Measurements from ENCODE around the gene RARA.

Gene RARA

DNA sequence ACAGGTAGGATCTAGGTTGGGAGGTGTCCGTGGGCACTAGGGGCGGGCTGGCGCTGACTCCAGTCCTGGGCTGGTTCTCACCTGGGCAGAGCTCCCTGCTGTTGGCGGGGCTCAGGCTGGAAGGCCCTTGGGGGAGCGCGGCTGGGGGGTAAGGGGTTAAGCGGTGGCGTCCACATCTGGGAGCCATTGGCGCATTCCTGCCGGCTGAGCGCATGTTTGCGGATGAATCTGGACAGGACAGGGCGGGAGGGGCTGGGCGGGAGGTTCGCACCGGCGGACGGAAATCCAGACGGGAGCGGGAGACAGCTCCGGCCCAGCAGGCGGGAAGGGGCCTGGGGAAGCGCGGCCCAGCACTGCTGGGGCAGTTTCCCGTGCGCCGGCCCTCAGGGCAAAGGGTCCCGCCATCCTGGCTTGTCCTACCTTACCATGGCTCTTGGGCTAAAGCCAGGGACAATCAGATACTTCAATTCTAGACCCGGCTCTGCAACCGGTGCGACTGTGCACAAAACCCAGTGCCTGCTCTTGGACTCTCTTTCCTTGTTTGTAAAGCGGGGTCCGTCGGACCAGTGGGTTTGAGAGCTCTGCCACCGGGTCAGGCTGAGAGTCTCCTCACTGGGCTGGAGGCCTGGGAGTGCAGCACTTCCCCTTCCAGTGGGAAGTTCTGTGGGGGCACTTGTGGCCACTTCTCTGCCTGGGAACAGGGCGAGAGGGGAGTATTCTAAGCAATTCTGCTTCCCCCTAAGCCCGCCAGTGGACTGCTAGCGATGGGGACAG is 7.8 kb downstream of the RARA start:
- DNase-seq (ENCODE audit: low spot score): no peak

DNA sequence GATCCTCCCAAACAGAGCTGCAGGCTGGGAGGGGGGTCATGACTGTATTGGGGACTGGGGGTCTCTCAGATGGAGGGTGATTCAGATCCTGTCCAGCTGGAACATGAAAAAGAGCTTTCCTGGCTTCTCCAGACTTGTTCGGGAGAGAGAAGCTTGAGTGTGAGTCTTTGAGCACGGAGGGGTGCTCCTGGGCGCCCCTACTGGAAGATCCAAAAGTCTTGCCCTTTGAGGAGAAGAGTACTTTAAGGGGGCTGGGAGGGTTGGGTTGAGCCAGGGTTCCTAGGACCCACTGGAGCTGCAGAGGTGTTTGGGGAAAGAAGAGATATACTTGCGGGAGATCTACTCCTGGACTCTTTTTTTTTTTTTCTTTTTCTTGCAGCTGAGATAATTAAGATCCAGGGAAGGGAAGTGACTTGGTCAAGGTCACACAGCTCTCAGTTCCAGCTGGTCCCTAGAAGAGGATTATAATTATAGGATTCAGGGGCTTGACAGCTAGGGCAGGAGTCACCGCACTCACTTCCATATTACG is 8.4 kb downstream of the RARA start:
- peak; percentile 73 for DNase-seq (ENCODE audit: low spot score)

DNA sequence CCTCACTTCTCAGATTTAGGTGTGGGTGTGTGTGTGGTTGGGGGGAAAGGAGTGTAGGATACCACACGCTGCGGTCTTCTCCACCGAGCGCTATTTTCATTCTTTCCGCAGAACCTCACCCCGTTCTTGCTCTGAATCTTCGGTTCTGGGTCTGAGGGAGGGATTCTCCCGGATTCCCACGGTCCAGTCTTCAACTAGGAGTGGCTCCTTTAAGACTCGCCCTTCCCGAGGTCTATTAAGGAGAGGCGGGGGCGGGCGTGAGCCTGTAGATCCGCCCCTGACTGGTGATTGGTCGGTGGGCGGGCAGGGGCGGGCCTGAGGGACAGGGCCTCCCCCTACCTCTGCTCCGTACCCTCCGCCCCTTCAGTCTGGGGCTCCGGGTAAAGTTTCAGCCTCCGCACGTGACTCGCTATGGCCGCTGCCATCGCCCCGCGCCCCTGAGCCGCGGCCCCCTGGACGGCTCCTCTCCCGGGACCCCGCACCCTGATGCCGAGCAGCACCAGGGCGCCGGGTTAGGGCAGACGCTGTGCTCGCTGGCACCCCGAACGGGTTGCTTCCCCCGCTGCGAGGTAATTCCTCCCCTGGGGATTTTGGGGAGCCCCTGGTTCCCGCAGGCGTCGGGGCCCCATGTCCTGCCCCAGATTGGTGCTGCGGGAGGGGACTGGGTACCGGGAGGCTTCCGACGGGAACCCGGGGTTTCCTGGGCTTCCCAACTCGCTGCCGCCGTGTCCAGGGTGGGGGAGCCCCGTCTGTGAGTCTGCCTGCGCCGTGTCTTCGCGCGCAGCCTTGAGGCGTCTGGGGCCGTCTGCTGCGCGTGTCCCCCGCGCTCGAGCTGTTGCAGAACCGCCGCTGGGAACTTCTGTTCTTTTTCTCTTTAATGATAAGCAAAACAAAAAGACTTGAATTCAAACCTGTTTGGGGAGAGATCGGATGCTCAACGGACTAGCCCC is 9.2 kb downstream of the RARA start:
- peak; percentile 99 for DNase-seq (ENCODE audit: low spot score)

DNA sequence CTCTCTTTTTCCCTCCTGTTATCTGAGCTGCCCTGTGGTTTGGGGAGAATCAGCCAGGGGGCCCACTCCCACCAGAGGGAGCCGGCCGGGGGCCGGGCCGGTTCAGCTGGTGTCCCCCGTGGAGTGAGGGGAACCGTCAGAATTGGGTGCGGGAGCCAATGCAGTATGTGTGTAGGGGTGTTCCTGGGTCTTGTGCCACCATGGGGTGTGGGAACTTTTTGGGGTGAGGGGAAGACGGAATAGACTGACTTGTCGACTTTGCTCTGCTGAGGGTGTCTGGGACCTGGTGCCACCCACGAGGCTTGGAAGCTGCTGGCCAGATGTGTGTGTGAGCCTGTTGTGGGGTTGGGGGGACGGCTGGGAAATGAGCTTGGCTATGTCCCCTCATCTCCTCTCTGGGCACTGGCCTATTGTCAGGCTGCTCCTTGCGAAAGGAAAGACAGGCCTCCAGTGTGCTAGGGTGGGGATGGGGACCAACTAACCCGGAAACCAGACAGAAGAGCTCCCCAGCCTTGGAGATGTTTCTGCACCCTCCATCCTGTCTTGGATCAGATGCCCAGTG is 9.9 kb downstream of the RARA start:
- no peak for DNase-seq (ENCODE audit: low spot score)

DNA sequence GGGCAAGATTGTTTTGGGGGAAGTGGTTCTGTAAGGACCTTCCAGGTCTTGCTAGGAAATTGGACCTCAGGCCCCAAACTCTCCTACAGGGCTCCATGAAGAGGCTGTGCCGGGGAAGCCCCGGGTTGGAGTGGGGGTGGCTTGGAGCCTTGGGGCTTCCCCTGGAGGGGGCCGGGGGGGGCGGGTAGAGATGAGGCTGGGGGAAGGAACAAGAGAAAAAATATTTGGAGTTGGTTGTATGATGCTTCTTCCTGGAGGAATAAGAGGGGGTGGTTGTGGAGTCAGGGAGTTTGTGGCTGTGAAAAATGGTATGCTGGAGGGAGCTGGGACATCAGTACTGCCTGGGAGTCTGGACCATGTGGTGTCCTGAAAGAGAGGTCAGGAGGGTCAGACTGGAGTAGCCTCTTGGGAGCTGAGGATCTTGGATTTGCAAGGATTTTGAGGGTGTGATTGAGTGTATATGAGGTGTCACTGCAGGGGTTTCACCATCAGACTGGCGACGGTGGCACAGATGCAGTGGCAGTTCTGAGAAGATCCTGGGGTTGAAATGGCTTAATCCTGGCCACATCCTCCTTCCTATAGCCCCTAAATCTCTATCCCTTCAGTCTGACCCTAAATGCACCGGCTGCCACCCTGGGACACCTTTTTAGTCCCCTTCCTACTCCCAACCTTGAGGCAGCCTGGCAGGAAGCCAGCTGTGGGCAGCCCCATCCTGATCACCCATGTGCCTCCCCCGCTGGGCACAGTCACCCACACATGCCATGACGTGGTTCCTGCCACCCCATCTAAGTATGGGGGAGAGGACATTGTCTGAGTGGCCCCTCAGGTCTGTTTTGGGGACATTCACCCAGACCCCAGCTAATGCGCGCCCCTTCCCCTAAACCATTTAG is 10.9 kb downstream of the RARA start:
- no peak for DNase-seq (ENCODE audit: low spot score)

DNA sequence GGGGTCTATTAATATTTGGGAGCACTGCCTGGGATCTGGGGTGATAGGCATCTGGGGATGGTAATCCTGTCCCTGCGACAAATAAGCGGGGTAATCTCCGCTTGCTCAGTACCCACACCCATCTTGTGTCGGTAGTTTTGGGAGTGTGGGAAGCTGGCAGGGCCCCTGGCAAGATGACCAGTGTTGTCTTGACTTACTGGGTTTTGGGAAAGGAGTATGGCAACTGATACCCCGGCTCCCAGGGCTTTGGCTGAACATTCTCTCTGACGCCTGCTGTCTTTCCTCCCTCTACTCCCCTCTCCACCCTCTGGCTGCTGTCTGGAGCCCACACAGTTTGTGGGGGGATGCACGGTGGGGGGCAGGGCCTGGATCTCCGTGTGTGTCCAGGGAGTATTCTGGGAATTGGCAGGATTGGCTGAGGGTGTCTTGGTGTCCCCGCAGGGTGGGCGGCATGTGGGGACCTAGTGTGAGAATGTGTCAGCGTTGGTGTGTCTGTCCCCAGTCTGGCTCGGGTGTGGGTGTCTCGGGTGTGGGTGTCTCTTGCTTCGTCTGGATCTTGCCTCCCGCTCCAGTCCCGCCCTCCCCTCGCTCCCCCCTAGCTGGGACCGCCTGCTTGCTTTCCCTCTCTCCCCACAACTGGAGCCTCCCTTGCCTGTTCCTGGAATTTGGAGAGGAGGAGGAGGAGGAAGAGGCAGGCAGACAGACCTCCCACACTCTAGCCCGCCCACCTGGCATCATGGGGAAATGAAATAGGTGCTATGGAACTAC is 12.0 kb downstream of the RARA start:
- no peak for DNase-seq (ENCODE audit: low spot score)

DNA sequence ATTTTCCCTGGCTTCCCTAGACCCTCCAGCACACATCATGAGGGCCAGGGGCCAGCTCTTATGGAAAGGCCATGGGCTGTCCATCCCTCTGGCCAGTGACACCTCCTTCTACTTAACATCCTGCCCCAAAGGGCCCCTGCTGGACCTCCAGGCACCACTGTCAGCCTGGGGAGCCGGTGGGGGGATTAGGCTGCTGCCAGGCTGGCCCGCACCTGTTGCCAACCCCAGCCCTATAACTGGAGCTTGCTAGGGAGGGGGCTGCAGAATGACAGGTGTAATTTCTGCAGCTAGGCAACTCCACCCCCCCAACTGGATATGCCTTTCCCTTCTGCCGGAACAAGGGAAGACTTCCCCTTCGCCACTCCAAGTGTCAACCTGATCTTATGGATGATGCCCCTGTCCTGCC is 12.5 kb downstream of the RARA start:
- no peak for DNase-seq (ENCODE audit: low spot score)

DNA sequence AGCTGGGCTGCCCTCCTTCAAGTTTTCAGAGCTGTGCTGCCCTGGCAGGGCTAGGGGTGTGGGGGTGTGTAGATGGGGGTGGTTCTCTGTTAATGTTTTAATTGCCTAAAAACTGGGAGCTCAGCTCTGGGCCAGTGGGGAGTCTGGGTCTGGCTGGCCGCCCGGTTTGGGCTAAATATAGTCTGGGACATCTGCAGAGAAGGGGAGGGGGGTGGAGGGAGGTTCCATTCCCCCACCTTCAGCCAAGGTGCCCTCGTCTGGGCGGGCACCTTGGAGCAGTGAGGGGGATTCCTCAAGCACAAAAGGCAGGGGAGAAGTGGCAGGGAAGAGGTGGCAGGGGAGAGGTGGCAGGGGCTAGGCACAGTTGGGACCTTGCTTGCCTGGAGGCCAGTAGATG is 13.0 kb downstream of the RARA start:
- no peak for DNase-seq (ENCODE audit: low spot score)

DNA sequence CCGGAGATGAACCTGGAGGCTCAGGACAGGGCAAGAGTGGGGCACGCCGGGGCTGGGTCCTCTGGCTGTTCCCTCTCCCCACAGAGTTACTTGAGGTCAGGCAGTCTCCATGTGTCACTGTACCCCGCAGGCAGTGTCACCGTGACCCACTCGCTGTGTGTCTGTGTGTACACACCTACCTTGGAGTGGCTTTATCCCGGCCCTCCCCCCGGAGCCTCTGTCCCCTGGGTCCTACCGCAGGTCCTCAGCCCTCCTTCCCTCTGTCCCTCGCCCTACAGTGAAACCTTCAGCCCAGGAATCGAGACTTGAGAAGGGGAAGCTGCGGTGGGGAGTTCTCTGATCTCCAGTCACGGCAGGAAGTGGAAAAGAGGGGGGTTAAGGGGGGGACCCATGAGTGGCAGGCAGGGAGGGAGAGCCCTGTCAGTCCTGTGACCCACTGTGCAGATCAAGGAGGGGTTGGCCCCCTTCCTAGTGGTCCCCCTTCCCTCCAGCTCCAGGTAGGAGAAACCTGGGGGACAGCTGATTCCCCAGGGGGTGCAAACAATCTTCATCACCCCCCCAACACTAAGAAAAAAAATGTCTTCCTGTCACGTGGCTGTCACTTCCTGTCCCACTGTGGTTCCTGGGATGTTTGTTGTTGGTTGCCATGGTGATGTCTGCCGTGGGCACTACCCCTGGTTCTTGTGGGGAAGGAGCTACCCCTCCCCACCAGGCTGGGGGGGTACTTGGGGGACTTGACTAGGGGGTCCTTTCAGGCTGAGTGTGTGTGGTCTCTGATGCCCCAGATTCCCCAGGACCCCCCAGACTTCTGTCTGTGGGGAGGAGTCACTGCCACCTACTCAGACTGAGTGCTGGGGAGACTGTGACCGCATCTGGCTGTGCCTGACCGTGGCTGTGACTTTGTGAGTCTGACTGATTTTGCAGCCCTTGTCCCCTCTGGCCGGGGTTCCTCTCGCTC is 13.7 kb downstream of the RARA start:
- DNase-seq (ENCODE audit: low spot score): peak; percentile 89

DNA sequence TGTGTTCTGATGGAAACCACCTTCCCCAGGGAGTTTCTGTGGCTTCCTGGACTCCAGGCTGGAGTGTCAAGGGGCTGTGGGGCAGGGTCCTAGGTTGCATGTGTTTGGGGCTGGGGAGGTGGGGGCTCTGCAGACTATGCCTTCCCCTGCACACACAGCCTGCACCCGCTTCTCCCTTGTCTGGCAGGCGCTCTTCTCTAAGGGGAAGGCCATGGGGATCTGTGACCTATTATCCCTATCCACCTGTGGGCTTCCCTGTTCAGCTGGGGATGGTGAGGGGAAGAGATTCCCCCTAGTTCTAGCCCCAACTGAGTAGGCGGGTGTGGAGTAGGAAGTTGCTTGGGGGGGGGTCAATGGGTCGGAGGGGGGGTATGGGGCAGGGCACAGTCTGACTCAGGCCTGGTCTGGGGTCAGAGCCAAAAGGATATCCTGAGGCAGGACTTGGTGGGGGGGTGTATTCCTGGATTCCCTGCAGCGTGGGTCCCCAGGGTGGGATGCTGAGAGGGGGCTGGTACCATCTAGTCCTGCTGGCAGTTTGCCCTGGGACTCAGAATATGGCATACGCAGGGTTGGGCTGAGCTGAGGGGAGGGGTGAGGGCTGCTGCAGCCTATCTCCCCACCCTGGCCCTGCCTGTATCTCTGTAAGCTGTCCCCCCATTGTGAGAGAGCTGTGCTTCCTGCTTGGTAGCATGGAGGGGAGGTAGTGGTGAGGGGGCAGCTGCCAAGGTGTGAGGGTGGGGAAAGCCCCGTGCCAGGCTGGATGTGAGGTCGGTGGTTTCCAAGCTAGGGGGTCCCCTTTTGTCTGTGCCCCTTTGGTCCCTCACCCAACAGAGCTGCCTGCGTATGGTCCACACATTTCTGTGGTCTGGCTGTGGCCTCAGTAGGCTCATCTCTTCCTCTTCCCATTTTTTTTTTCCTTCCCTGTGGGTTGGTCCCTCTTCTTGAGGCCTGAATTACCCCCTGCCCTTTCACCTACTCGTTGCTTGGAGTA is 14.7 kb downstream of the RARA start:
- DNase-seq (ENCODE audit: low spot score): peak; percentile 61

DNA sequence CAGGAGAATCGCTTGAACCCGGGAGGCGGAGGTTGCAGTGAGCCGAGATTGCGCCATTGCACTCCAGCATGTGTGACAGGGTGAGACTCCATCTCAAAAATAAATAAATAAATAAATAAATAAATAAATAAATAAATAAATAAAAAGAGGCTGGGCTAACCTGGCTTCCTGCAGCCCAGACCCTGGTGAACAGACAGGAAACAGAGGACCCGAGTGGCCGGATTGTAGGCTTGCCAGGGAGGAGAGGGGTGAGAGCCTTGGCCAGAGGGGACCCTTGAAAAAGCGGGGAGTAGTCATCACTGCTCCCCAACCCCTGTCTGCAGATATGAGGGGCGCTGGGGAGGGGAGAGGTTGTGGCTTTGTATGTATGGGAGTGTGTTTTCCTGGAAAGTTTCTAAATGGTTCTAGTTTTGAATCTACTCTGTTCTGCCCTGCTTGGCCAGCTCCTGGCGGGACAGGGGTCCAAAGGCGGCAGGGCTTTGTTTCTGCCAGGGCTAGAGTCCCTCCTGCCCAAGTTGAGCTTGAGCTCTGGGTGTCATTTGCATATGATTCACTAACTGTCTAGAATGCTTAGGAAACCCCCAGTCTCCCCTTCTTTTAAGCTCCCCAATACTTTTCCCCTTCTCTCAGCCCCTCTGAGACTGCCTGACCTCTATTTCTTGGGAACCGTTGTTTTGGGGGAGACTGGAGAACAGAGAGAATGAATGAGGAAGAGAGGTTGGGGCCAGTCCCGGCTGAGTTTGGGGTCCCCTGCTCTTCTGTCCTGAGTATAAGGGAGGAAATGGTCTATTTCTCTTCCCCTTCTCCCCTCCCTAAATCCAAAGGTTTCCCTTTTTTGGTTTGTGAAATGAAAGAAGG is 16.4 kb downstream of the RARA start:
- DNase-seq (ENCODE audit: low spot score): peak; percentile 55

DNA sequence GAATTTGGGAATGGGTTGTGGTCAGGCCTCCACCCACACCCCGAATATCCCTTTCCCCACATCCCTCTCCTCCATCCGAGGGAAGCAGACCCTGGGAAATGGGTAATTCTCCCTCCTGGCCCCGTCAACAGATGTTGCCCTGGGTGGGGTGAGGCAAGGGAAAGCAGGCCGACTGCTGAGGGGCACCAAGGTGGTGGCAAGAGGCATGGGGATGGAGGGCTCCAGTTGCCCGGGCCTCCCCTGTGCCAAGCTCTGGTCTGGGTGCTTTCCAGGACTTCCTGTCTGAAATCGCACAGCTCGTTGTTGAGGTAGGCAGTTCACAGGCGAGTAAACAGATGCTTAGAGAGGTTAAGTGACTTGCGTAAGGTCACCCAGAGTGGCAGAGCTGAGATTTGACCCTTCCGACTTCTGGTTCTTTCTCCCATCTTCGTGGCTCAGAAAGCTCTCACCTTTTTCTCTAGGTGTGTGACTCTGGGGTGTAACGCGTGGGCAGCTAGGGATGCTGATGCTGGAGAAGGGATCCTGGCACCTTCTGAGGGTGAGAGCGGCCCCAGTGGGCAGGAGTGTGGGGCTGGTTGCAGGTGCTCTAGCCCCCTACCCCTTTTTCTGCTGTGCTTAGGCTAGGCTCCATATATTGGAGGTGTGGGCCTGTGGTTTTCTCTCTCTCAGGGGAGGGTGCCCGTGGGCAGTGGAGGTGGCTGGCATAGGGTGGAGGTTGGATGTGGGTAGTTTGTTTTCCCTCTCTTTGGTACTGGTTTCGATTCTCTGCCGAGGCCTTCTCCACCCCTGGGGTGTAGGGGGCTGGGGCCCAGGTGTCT is 17.2 kb downstream of the RARA start:
- peak; percentile 60 for DNase-seq (ENCODE audit: low spot score)

DNA sequence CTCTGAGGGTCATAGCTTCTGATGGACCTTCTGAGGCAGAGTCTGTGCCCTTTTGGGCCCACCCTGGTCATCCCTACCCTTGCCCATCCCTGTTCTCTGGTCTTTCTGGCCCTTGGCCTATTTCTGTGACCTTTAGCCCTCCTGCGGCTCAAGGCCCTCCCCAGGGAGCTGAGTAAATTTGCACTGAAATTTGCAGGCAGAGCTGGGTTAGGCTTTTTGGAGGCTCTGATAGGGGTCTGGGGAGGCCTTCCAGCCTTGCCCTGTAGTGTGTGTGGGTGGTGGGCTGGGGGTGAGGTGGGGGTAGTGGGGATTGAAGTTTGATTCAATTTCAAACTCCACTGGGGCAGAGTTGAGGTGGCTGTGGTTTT is 17.8 kb downstream of the RARA start:
- DNase-seq (ENCODE audit: low spot score): no peak

DNA sequence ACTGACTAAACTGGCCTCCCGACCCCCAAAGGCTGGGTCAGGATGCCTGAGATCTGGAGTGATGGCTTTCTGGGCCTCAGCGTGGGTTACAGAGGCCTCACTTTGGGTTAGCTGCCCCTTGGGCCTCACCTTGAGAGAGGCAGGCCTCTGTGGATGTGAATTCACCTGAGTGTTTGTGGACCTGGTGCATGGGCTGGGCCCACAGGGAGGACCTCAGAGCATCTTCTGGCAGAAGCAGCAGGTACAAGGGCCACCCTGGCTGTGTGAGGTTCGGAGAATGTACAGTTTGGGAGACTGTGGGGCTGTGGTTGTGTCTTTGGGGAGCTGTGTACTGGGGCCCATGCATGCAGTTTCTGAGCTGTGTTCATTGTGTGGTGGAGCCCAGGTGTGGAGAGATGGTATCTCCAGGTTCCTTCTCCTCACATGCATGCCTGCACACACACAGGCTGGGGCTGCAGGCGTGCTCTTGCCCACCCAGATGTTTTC is 18.3 kb downstream of the RARA start:
- DNase-seq (ENCODE audit: low spot score): no peak

DNA sequence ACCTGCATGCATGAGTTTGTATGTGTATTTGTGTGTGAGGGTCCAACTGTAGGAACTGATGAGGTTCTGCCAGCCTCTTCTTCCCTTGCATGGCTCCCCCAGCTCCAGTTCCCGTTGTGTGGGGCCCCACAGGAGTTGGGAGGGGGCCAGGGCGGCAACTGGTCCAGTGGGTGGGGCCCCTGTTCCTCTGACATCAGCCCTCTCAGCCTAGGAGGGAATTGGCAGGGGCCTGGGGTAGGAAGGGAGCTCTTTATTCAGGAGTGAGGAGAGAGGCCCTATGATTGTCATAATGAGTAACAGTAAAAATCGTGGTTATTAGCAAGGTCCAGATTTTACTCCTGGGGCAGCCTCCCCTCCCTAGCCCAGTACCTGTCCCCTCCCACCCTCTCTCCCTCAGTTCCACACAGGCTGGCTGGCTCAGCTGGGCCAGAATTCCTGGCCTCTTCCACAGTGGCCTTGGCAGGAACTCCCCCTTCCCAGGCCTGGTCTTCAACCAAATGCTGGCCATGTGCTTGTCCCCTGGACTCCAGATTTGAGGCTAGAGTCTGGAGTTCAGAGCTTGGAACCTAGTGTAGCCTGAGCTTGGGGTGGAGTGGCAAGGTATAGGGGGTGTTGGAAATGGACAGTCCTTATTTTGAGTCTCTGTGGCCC is 18.9 kb downstream of the RARA start:
- no peak for DNase-seq (ENCODE audit: low spot score)

DNA sequence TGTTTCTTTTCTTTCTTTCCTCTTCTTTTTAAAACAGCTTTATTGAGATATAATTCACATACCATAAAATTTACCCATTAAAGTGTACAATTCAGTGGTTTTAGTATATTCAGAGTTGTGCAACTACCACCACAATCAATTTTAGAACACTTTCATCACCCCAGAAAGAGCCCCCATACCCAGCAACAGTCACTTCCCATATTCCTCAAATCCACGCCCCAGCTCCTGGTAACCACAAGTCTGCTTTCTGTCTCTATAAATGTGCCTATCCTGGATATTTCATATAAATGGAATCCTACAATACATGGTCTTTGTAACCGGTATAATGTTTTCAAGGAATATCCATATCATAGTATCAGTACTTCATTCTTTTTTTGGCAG is 19.4 kb downstream of the RARA start:
- no peak for DNase-seq (ENCODE audit: low spot score)

All from germinal center (tissue), 1 donor.